NCI-H2196 (cell line): ENCODE measurements around the gene GRID1.
"Not testable (repeated sequence)": the region's sequence is repeated elsewhere in the genome, so short reads cannot be mapped to it uniquely, and the experiment has no call there.

ENCODE experiments used
- DNase-seq: peaks from one replicate; lab custom pipeline; 2025; ENCODE audit not compliant: unreplicated experiment; lab: John Stamatoyannopoulos, UW

GRID1 gene

DNA sequence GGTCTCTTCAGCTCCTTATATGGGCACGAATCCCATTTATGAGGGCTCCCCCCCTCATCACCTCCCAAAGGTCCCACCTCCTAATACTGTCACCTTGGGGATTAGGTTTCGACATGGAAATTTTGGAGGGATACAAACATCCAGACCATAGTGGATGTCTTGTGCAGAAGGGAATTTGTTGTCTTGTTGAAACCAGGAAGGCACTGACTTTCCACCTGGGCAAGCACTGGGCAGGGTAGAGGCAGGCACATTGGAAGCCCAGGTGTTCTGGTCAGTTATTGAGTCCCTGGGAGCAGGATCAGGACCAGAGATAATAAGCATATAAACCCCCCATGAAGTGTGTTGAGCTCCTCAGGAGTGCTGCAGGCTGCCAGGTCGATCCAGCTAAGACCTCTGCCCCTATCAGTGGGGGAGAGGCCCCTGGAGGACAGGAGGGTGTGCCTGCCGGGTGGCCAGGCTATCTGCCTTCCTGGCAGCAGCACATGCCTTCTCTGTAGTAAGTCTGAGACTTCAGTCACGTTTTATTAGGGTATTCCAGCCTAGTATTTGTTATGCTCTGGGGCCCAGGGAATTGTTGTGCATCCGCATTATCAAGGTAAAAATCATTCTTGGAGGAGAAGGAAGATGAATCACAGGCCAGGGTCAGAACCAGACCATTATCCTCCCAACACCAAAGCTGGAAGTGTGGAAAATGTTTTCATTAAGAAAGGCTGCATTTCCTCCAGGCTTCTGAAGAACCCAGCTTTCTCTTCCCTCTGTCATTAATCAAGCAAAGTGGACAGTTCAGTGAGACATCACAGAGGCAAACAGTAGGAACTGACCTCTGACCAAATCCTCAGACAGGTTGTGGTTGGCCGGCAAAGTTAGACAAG lies 503.1 kb downstream of the GRID1 start:
- DNase-seq, result no peak

DNA sequence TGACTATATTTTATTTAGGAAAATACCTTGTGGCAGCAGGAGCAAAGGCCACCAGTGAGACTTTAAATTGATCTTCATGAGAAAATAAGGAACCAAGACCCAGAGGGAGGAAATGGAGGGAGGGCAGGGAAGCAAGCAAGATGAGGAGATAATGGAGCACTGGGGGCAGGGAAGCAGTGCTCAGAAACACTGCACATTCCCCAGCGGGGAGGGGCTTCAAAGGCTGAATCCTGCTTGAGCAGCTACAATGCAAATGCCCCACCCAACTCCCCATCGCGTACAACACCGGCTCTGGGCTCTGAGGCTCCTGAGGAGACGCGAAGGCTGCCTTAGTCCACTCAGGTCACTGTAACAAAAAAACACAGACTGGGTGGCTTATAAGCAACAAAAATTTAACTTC lies 503.8 kb downstream of the GRID1 start:
- DNase-seq, result no peak

- DNase-seq, result no peak
These were observed 504.9 kb downstream of the GRID1 start for GRCh38 chr10:85861513-85862197.

GRCh38 chr10:85859859-85860258 lies 506.7 kb downstream of the GRID1 start:
- no peak for DNase-seq

GRCh38 chr10:85858776-85859515 lies 507.6 kb downstream of the GRID1 start:
- DNase-seq, result no peak

DNA sequence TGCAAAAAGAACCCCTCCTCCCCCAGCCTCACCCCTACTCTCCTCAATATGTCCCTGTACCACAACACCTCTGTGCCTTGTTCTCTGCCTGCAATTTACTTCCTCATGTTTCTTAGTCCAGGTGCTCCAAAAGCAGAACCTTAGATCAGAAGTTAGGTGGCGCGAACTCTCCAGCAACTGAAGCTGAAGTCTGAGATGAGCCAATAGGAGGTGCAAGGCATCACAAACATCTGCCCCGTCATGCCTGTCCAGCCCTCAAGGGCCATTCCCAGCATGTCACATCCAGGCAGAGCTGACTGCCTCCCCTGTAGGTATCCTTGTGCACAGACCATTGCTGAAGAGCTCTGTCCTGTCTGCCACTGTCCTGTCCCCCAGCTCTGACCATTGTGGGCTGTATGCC lies 508.8 kb downstream of the GRID1 start:
- no peak for DNase-seq

DNA sequence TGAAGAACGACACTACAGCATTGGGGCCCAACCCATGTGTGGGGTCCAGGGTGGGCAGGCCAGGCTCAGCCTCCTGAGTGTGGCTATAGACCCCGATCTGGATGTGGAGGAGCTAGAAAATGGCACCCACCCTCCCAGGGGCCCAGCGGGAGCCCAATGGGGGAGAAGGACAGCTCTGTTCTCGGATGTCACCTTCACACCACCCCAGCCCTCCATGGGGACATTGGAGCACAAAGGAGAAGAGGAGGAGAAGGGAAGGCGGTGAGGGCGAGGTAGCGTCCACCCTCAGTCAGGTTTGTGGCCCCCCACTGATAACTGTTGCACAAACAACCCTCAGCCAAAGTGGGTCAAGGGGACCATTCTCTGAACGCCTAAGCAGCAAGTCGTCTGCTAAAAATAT lies 509.3 kb downstream of the GRID1 start:
- no peak for DNase-seq

- no peak for DNase-seq
These were observed 514.7 kb downstream of the GRID1 start for GRCh38 chr10:85851934-85852333.

GRCh38 chr10:85851325-85851724 lies 515.3 kb downstream of the GRID1 start:
- DNase-seq, result no peak

- DNase-seq, result no peak
These were observed 515.9 kb downstream of the GRID1 start for GRCh38 chr10:85850736-85851135.

GRCh38 chr10:85849315-85849714 lies 517.3 kb downstream of the GRID1 start:
- no peak for DNase-seq

DNA sequence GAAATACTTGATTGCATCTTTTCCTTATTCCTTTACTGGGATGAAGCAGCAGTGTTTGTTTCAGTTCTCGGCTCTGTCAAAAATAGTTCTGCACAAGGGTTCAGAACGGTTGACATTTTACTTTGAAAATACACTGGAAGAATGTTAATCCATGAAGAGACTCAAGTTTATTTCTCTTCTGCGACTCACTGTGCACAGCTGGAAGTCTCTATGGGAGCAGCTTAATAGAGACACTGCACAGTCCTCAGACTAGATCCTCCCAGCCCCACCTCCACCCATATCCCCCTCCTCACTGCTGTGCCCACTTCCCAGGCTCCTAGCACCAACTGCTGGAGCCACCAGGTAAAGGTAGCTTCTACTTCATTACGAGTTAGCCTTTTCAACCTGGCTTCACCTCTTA lies 517.8 kb downstream of the GRID1 start:
- no peak for DNase-seq

DNA sequence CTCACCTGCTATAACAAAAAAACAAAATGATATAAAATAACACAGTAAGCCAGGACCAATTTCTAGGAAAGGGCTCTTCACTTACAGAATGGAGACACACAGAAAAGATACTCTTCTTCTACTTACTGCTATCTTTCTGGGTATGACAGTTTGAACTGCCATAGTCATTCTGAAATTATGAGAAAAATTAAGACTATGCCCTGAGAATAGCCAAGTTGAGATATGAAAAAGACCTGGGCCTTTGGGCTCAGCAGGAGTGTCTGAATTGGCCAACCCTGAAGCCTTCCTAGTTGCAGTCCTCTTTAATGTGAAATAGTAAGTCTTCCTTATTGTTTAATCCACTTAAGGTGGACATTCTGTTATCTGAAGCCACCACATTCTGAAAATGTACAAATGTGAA lies 519.5 kb downstream of the GRID1 start:
- DNase-seq, result no peak

- DNase-seq, result not testable (repeated sequence)
These were observed 527.9 kb downstream of the GRID1 start for GRCh38 chr10:85838660-85839059.

DNA sequence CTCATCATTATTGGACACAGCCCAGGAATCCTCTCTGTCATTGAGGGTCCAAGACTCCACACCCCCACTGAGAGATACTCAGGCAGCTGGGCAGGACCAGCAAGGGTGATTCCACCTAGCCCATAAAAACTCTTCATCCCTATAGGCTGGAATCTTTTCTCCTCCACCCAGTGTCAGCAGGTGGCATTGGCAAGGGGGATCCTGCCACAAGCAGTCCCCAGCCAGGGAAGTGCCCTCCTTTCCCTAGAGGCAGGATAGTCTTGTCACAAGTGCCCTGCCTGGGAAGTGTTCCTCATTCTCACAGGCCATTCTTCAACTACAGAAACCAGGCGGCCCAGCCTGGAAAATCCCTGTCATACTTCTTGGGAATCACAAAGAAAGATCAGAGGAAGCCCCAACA lies 533.6 kb downstream of the GRID1 start:
- no peak for DNase-seq

GRCh38 chr10:85831422-85831821 lies 535.2 kb downstream of the GRID1 start:
- no peak for DNase-seq

GRCh38 chr10:85826377-85826776 lies 540.2 kb downstream of the GRID1 start:
- DNase-seq, result no peak

DNA sequence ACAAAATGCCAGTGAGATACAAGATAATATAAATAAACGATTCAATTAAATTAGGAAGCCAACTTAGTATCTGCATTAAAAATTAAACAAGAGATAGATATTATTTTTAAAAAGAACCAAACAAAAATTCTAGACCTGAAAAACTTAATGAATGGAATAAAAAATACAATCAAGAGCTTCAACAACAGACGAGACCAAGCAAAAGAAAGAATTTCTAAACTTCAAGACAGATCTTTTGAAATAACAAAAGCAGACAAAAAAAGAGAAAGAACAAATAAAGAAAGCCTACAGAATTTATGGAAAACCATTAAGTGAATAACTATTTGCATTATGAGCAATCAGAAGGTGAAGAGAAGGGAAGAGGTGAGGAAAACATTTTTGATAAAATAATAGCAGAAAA lies 555.2 kb downstream of the GRID1 start:
- DNase-seq, result no peak

- DNase-seq, result no peak
These were observed 555.9 kb downstream of the GRID1 start for GRCh38 chr10:85810674-85811073.

DNA sequence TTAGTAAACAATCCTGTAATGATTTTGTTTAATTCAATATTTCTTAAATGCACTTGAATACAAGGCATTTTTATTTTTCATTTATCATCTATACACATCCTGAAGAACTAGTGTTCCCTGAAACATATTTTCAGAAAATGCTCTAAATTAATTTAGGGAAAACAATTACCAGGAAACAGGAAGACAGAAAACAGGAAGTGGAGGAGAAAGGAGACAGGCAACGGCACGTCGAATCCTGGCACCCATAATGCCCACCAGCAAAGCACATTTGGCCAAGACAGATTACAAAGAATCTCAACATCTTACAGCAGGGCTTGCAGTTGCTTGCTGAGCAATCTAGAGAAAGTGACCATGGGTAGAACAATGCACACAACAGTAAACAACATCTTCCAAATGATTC lies 571.1 kb downstream of the GRID1 start:
- no peak for DNase-seq

DNA sequence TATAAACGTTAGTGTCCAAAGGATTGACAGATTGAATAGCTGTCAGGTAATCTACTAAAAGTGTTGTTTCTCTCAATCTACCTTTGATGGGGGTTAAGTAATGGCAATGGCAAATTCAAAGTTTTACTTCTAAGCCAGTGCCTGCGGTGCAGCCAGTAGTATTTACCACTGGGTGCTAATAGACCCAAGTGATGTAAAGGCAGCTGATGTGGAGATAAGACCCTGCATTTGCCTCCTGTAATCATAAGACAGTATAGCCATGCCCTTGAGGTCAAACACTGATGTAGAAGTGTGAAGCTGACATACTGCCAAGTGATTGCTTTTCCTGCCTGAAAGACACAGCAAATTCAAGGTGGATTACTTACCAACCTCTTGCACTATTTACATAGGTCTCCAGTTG lies 572.0 kb downstream of the GRID1 start:
- DNase-seq, result no peak

- DNase-seq, result no peak
These were observed 574.1 kb downstream of the GRID1 start for GRCh38 chr10:85792533-85792858.
